GM18499 (cell line): ENCODE measurements around the gene IFI27.
A peak's percentile ranks its signal among the peaks of the same experiment; 100 is the strongest.
"Not testable (repeated sequence)": the region's sequence is repeated elsewhere in the genome, so short reads cannot be mapped to it uniquely, and the experiment has no call there.

Experiments used
- ATAC-seq: cut with Tn5 transposase; IDR thresholded peaks from one replicate; pipeline ENCODE4 v1.9.1; 2021; ENCODE audit warnings: moderate number of reproducible peaks; ENCODE audit not compliant: insufficient read depth, unreplicated experiment

The IFI27 gene

GRCh38 chr14:94110552-94111181 lies at the start of gene IFI27:
TSS of gene IFI27 (plus strand) at chr14:94110736.
- no peak for ATAC-seq

- no peak for ATAC-seq
Measured at GRCh38 chr14:94062344-94062940, 48.1 kb upstream of the IFI27 start.

- no peak for ATAC-seq
Measured at GRCh38 chr14:94066089-94066676, 44.4 kb upstream of the IFI27 start.

GRCh38 chr14:94072076-94072475 lies 38.5 kb upstream of the IFI27 start:
- ATAC-seq = not testable (repeated sequence)

GRCh38 chr14:94074534-94074933 lies 36.0 kb upstream of the IFI27 start:
- no peak for ATAC-seq

- ATAC-seq = no peak
Measured at GRCh38 chr14:94075008-94075407, 35.5 kb upstream of the IFI27 start.

- no peak for ATAC-seq
Measured at GRCh38 chr14:94077111-94077821, 33.3 kb upstream of the IFI27 start.

- ATAC-seq = no peak
Measured at GRCh38 chr14:94077823-94078222, 32.7 kb upstream of the IFI27 start.

GRCh38 chr14:94079891-94080620 lies 30.5 kb upstream of the IFI27 start:
- ATAC-seq = no peak

- ATAC-seq = peak; percentile 91
Measured at GRCh38 chr14:94080621-94081385, 29.7 kb upstream of the IFI27 start, which contains the start of the genes DDX24 and IFI27L1. TSS of gene DDX24 (minus strand) at chr14:94081202. CDS start at chr14:94079742, 1,460 bp downstream. TSS of gene IFI27L1 (plus strand) at chr14:94081310. CDS start at chr14:94096938, 15,628 bp downstream.

- ATAC-seq = peak; percentile 11
Measured at GRCh38 chr14:94081386-94081820, 29.1 kb upstream of the IFI27 start.

GRCh38 chr14:94087891-94088290 lies 22.6 kb upstream of the IFI27 start:
- no peak for ATAC-seq

- ATAC-seq = no peak
Measured at GRCh38 chr14:94088516-94088915, 22.0 kb upstream of the IFI27 start.

GRCh38 chr14:94089479-94089878 lies 21.1 kb upstream of the IFI27 start:
- no peak for ATAC-seq

- ATAC-seq = no peak
Measured at GRCh38 chr14:94093418-94093817, 17.1 kb upstream of the IFI27 start.

GRCh38 chr14:94097091-94097490 lies 13.4 kb upstream of the IFI27 start:
- no peak for ATAC-seq

- ATAC-seq = no peak
Measured at GRCh38 chr14:94098326-94098992, 12.1 kb upstream of the IFI27 start.

GRCh38 chr14:94099006-94099405 lies 11.5 kb upstream of the IFI27 start:
- ATAC-seq = no peak

- ATAC-seq = no peak
Measured at GRCh38 chr14:94100847-94101246, 9.7 kb upstream of the IFI27 start.
